NCI-H69 (cell line): Measurements from ENCODE around the gene NUP205.
"Not testable (repeated sequence)": the region's sequence is repeated elsewhere in the genome, so short reads cannot be mapped to it uniquely, and the experiment has no call there.

ENCODE experiments used
- DNase-seq: peaks from one replicate; lab custom pipeline; 2025; lab: John Stamatoyannopoulos, UW

Gene NUP205

DNA sequence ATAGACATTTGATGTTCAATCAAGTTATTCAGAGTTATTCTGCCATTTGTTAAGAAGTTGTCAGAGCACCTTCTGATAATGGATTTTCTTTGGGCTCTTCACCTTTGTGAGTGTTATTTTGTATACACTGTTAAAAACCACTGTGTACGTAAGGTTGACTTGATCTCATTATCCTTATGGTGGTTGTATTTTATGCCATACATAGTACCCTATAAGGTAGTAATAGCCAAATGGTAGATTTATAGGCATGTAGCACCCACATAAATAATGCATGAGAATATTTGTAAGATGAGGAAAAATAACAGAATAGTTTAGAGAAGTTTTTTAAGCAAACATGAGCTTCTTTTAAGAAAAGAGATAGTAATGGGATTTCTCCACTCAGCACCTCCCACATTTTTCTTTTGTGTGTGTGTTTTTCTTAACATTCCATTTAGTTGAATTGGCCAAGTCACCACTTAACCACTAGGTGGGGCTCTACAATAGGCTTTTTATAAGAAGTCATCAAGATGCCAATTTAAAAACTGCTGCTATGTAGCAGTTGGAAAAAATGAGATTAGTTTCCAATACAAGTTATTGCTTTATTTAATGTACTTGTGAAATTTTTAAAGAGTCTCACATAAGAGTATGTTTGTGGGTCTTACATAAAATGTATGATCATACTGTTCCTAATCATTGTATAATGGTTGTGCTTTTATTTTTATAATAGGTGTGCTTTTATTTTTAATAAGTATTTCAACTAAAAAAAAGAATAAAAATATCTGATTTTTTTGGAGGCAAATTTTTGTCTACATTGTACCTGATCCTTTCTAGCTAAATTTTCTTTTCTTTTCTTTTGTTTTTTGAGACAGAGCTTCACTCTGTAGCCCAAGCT lies 63.5 kb downstream of the NUP205 start:
- DNase-seq, result peak; percentile 81

DNA sequence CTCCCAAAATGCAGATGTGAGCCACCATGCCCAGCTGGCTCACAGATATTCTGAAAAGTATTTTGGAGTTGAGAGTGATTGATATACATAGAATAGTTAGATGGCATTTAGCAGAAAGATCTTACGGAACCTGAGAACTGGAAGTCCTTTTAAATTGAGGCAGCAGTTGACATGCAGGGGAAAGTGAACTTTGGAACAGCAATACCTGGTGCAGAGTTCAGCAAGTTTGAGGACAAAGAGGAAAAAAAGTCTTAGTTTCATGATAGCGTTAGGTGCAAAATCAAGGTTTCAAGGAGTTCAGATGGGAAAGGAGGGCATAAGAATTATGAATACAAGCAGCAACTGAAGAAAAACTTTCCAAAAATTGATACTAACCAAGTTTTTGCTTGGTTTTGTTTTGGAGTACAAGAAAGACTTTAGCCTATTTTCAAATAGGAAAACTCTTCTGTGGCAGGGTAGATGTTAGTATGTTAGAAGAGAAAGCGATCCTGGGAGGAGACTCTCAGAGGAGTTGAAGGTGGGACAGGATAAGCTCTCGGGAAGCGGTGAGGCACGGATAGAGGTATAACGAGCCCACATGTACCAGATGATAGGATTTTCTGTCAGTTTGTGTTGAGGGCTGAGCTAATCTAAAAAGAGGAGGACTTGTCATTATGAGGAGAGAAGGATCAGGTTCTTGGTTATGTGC lies 76.6 kb downstream of the NUP205 start:
- DNase-seq, result no peak

DNA sequence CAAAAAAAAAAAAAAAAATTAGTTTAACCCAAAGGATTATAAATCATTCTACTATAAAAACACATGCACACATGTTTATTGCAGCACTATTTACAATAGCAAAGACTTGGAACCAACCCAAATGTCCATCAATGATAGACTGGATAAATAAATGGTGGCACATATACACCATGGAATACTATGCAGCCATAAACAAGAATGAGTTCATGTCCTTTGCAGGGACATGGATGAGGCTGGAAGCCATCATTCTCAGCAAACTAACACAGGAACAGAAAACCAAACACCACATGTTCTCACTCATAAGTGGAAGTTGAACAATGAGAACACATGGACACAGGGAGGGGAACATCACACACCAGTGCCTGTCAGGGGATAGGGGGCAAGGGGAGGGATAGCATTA lies 82.0 kb downstream of the NUP205 start:
- DNase-seq, result not testable (repeated sequence)

DNA sequence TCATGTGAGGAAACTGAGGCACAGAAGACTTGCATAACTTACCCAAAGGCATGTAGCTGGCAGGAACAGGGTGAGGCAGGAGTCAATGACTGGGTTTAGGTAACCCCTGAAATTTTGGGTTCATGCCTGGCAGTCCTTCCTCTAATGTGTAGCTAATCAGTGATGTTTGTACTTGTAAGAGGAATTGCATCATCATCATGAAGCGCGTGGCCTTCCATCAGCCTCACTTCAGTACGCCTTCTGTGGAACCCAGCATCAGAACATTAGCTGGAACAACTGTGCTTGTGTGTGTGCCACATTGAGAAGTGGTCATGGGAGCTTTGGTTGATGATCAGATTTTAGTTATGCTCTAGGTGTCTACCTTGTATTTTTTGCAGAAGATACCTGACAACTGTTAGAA lies 86.4 kb downstream of the NUP205 start:
- no peak for DNase-seq

DNA sequence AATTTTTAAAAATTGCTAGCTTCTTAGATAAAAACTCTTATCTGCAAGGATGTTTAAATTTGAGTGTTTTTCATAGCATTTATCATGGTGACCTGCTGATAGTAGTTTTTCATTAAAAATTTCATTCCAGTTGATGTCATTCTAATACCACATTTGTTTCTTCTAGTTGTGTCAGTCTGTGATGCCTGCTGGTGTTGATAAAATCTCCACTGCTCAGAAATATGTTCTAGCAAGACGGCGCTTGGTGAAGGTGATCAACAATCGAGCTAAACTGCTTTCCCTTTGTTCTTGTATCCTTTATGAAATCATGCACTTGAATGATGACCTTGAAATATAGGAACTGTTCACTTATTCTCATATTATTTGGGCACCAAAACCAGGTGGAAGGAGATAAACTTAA lies 87.0 kb downstream of the NUP205 start:
- no peak for DNase-seq

DNA sequence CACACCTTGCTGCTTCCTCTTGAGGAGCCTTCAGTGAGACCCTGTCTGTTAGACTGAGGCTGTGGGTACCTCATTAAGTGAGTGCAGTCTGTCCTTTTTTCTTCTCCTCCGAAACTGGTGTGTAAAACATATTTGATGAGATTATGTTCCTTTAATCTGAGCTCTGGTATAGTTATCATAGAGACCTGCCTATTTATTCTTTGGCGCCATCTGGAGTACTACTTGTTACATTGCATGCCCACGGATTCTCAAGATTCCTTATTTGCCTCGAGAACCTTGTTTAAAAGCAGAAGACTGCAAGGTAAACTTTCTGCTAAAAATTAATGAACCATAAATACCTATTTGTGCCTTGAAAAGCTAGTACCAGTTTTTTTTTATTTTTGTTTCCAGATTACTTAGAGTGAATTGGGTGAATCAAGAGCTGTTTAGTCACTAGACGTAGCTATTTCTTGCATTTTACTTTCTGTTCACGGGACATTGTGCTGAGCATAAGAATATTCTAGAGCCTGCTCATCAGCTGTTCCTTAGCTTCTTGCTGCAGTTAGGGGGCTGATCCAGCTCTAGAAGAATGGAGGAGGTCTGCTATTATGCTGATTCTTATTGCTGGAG lies 87.7 kb downstream of the NUP205 start:
- peak; percentile 64 for DNase-seq

DNA sequence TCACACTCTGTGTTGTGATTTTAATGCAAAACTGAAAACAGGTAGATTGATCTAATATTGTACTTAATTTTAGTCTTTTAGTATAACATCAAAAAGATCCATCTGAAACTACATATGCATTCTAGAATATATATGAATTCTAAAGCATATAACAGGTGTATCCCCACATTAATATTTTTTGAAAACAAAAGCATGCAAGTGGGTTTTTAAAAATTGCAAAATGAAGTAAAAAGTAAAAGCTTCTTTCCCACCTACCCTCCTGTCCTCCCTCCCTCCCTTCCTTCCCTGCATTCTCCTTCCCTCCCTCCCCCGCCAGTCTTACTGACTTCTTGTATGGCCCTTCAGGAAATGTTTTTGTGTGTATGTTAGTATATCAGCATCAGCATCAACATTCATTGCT lies 90.0 kb downstream of the NUP205 start:
- no peak for DNase-seq

DNA sequence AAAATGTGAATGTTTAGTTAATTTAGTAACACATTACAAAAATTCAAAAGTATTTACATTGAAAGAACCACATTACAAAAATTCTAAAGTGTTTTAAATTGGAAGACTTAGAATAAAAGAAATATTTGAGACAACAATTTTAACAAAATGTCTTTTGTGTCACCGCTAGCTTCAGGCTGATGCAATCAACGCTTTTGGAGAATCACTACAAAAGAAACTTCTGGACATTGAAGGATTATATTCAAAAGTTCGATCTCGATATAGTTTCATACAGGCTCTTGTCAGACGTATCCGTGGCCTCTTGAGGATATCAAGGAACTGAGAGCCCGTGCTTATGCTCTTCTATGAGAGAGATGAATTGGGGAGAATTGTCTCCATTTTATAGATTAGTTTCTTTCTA lies 90.5 kb downstream of the NUP205 start:
- no peak for DNase-seq

DNA sequence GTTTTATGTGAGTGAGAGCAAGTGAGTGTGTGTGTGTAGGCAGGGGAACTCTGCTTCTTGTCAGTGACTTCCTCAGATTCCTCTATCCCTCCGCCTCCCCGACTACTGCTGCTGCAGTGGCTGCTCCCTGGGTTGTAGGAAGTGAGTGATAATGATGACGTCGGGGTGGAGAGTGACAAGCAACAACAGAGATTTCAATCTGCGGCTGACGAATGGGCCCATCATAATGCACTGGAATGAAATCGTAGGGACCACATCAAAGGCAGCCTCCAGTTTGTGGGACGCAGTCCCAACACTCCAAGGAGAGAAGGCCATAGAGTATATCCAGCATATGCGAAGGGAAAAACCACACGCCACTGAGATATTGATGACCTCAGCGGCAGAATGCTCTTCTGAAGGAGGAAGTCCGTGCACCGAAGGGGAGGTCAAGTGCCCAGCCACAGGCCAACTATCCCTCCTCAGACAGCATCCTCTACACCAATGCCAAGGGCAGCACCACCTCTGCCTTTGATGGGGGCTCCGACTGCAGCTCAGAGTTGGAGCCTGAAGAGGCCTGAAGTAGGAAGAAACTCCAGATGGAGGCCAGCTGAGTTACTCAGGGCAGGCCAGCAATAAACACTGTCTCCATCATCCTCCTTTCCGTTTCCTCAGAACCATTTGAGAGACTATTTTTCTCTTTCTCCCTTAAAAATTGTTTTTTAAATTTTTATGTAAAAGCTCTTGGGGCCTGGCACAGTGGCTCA lies 93.3 kb downstream of the NUP205 start:
- no peak for DNase-seq

DNA sequence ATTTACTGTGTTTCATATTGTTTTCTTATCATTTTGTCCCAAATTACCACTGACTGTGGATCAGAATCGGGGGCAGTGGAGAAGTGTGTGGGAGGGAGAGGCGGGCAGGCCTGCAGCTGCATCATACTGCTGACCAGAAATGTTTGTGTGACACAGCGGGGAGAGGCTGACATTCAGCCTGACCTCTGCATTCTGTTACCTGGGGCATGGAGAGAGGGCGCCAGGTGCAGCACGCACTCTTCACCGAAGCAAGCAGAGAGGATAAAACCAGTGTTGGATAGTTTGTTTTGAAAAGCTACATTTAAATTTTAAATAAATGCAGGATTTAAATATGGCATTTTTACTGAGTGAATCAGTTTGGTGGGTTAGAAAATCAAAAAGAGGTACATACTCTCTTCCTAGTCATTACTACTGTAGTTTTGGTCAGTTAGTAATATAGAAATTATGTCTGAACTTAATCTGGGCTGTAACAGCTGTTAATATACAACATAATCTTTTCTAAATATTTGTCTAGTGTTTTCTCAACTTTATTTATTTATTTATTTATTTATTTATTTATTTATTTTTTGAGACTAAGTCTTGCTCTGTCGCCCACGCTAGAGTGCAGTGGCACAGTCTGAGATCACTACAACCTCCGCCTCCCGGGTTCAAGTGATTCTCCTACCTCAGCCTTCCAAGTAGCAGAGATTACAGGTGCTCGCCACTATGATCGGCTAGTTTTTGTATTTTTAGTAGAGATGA lies 95.8 kb downstream of the NUP205 start:
- peak; percentile 77 for DNase-seq

DNA sequence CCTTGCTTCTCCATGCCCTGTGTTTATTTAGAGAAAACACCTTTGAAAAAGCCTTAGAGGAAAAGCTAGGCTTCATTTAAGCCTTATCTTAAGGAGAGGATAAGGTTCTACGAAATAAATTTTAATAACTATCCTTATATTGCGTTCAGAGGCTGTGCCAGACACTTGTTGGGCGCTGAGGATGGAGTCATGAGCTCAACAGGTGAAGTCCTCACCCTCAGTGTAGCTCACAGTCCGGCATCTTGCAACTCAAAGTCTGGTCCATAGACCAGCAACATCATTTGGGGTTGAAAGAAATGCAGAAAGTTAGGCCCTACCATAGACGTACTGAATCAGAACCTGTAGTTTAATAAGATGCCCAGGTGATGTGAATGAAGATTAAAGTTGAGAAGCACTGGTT lies 100.8 kb downstream of the NUP205 start:
- no peak for DNase-seq

DNA sequence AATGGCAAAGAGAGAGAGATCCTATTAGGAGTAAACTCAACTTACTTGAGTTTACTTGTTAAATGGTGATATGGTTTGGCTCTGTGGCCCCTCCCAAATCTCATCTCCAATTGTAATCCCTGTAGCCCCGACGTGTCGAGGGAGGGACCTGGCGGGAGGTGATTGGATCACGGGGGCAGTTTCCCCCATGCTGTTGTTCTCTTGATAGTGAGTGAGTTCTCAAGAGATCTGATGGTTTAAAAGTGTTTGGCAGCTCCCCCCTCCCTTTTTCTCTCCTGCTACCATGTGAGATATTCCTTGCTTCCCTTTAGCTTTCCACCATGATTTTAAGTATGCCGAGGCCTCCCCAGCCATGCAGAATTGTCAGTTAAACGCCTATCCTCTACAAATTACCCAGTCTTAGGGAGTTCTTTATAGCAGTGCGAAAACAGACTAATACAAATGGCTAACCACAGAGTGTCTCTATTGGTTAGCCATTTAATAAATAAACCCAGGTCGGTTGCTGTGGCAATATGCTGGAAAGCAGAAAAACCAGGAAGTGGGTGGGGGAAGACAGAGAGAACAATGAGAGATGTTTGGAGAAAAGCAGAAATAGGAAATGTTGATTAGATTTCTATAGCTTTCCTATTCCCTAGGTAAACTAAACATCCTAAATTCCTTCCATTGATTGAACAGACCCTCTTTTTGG lies 101.6 kb downstream of the NUP205 start:
- no peak for DNase-seq

DNA sequence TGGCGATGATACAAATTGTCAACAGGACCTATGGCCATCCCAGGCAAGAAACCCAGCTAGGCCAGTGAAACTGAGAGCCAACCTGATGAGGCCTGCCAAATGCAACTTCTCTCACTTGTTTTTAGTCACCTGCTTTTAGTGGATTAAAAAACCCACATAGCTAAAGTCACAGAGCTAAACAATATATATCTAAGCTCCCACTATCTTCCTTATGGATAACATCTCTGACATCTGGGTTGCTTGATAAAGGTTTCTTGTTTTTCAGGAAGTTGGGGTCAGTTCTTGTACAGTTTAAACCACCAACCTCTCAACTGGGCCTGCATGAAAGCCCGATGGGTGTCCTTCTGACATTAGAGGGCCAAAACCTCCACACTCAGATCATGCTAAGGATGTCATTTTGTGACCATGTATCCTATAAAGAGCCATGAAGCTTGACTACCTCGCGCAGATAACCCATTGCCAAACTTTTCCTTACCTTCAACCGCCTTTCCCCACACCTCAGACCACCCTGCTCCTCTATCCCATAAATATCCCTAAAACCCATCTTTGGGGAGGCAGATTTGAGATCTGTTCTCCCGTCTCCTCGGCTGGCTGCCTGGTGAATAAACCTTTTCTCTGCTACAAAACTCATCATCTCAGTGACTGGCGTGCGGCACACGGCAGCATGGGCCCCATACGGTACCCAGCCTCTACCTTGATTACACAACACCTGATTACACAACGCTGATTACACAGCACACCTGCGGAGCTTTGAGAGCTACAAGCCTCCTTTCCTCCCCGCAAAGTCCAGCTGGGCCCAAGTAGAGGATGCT lies 103.8 kb downstream of the NUP205 start:
- DNase-seq, result peak; percentile 85

DNA sequence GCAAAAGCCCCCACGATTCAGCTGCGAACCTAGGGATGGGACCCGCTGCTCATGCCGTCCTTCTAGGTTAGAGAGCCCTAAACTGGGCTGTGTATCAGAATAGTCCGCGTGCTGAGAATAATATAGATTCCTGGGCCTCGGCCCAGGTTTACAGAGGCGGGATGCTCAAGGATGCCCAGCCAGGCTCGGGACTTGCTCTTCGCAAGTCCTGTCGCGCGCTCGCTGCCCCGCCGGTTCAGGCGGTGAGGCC lies 104.3 kb downstream of the NUP205 start:
- no peak for DNase-seq

DNA sequence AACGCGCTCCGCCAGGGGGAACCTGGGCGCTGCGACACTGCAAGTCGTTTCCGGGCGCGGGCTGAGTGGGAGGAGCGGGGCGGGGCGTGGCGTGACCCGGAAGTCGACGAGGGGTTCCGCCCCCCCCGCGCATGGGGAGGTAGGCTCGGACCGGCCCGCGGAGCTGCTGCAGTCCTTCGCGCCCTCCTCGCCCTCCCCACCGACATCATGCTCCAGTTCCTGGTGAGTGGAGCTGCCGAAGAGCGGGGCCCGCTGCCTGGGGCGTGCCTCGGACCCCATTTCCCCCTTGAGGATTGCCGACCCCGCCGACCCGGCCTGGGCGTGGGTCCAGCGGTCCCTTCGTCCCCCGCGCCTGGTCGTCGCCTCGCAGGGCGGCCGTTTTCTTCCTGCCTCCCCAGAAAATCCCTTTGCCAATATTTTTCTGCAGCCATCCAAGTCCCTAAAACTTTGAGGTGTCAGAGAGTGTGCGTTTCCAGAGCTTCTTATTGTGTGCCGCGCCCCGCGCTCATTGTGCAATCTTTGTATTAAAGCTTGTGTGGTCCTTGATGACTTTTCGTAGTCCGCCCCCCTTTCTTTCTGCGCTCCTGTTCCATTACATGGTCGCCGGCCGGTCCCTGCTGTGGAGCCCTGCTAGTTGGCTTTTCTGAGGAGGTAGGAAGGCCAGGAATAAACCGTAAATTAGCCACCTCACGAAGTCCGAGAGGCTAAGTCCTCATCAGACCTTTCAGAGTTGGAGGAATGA lies 104.8 kb downstream of the NUP205 start, which contains the start of gene STMP1:
TSS of gene STMP1 (plus strand) at position 142 of the 742 bp plus-strand sequence.
- peak; percentile 99 for DNase-seq

DNA sequence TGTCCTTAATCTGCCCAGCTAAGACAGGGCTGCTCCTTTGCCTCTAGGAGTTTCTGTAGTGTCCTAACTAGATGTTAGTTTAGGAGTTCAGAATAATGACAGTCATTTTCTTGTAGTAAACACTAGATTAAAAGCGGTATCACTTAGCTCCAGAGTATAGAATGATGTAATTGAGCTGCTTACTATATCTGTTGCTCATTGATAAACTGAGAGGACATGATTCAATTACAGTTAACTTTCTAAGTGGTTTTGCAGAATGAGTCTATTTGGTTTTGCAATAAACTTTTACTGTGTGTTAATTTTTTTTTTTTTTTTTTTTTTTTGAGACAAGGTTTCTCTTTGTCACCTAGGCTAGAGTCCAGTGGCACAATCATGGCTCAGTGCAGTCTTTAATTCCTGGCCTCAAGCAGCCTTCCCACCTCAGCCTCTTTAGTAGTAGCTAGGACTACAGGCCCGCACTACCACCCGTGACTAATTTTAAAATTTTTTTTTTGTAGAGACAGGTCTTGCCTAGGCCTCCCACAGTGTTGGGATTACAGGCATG lies 106.4 kb downstream of the NUP205 start:
- DNase-seq, result no peak

DNA sequence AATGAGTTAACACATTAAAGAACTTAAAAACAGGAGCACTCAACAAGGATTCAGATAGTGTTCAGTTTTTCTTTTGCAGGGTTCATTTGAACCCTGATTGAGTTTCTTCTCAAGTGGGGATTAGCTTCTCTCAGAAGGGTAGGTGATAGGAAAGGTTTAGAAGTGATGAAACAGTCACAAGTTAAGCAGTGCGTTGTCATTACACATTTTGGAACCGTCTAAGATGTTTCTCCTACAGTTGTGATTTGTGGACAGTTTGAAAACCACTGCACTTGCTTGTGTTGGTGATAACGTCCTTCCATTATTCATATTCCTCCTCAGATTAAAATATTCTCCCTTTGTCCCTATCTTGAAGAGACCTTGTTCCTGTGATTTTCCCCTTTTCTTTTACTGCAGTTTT lies 107.3 kb downstream of the NUP205 start:
- no peak for DNase-seq

DNA sequence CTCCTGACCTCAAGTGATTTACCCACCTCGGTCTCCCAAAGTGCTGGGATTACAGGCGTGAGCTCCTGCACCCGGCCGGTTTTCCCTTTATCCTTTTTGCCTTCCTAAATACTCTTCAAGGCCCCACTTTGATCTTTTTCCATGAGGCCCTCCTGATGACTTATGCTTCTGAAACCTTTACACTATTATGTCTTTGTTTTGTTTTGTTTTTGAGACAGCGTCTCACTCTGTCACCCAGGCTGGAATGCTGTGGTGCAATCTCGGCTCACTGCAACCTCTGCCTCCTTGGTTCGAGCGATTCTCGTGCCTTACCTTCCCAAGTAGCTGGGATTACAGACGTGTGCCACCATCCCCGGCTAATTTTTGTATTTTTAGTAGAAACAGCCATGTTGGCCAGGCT lies 108.4 kb downstream of the NUP205 start:
- no peak for DNase-seq

DNA sequence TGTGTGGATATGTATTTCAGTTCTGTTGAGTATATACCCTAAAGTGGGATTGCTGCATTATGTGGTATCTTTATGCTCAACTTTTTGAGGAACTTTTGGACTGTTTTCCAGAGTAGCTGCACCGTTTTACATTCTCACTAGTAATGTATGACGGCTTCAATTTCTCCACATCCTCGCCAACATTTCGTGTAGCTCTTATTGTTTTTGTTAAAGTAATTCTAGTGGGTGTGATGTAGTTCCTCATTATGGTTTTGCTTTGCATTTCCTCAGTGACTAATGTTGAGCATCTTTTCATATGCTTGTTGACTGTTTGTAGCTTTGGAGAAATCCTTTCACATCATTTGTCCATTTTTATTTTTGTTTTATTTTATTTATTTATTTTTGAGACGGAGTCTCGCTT lies 109.1 kb downstream of the NUP205 start:
- DNase-seq, result no peak
